HepG2 (cell line): Measurements from ENCODE around the gene KCNK6. TPM values are rescaled to one million over a fixed set of nuclear protein-coding genes. Genes with fewer than 3 reads are reported as not detected.

Source experiments
- ATAC-seq: fragments of 200-7000 bp; cut with Tn5 transposase; 3 replicates; pipeline ENCODE4 v1.9.1; 2020; ENCODE audit warnings: mild to moderate bottlenecking, moderate library complexity
- BruUV-seq: library from RNA; stranded (reverse); fragments of 400-500 nt; replicated peaks from 2 replicates; lab custom pipeline; 2021; lab: Mats Ljungman, UMichigan
- CTCF ChIA-PET: fragments of 300-600 bp; formaldehyde crosslinking; extraction: SDS; loops from one replicate; lab custom pipeline; 2021; ENCODE audit warnings: low total read pairs, inconsistent platforms, low intra/inter-chr PET ratio; lab: Yijun Ruan, JAX
- POLR2A ChIA-PET: fragments of 350-600 bp; sonication (Branson Sonifier 250); formaldehyde crosslinking; loops from one replicate; lab custom pipeline; 2020; ENCODE audit warnings: antibody characterized with exemption, inconsistent platforms; lab: Yijun Ruan, JAX
- DNase-seq: peaks from one replicate; pipeline ENCODE4 v3.0.0-alpha.2; 2015; ENCODE audit warnings: low spot score
- FAIRE-seq: peaks from 3 replicates; lab custom pipeline; 2011; peaks lifted over from hg19 to GRCh38; lab: Jason Lieb, UNC
- H2AFZ ChIP-seq: one replicate; pipeline ENCODE4 v1.6.1; 2011; ENCODE audit warnings: low read length, inconsistent platforms
- H3K27ac ChIP-seq: fragments of 300-600 bp; 3 replicates; pipeline ENCODE4 v1.8.0; 2011; ENCODE audit warnings: mixed run types, mild to moderate bottlenecking, mixed read lengths, low read length, inconsistent platforms; ENCODE audit not compliant: insufficient read depth; ENCODE audit errors: extremely low read length
- H3K27me3 ChIP-seq, 2 experiments: fragments of 200-600 bp in 1 of 2; 2 replicates in 1 of 2; 3 replicates in 1 of 2; pipeline versions ENCODE4 v1.6.0 to v1.8.0; 2011; ENCODE audit warnings: low read length in 2 of 2, mild to moderate bottlenecking in 2 of 2, moderate library complexity in 2 of 2, inconsistent platforms in 1 of 2; ENCODE audit not compliant: insufficient read depth in 2 of 2, control insufficient read depth in 1 of 2
- H3K36me3 ChIP-seq, 2 experiments: fragments of 200-600 bp in 1 of 2; replicated peaks in 1 of 2; 2 replicates in 1 of 2; 3 replicates in 1 of 2; pipeline versions ENCODE4 v1.5.1 to v1.8.0; 2011; ENCODE audit warnings: low read length in 2 of 2, inconsistent platforms in 1 of 2; ENCODE audit not compliant: insufficient read depth in 2 of 2, control insufficient read depth in 1 of 2
- H3K4me1 ChIP-seq: 2 replicates; pipeline ENCODE4 v1.5.1; 2012; ENCODE audit warnings: low read length, inconsistent platforms; ENCODE audit not compliant: insufficient read depth
- H3K4me2 ChIP-seq: 2 replicates; pipeline ENCODE4 v1.6.0; 2011; ENCODE audit warnings: low read depth, low read length, inconsistent platforms
- H3K4me3 ChIP-seq, 3 experiments: fragments of 200-600 bp in 1 of 3; sonication (generic), shearing (Covaris generic) in 1 of 3; replicated peaks in 1 of 3; 2 replicates each; pipeline ENCODE4 v1.5.1; 2011 to 2016; ENCODE audit warnings: low read length in 3 of 3, inconsistent platforms in 2 of 3, low read depth in 2 of 3, mild to moderate bottlenecking in 2 of 3, control low read depth in 1 of 3, mixed read lengths in 1 of 3; ENCODE audit not compliant: insufficient read depth in 1 of 3
- H3K79me2 ChIP-seq: one replicate; pipeline ENCODE4 v1.6.1; 2011; ENCODE audit warnings: low read length, inconsistent platforms; ENCODE audit not compliant: insufficient read depth
- H3K9ac ChIP-seq: 2 replicates; pipeline ENCODE4 v1.6.0; 2011; ENCODE audit warnings: mild to moderate bottlenecking, low read depth, low read length, inconsistent platforms; ENCODE audit not compliant: insufficient read depth
- H3K9me3 ChIP-seq: 2 replicates; pipeline ENCODE4 v1.5.1; 2012; ENCODE audit warnings: mild to moderate bottlenecking, low read length
- H4K20me1 ChIP-seq: 2 replicates; pipeline ENCODE4 v1.6.0; 2011; ENCODE audit warnings: inconsistent platforms, mild to moderate bottlenecking, low read length, moderate library complexity; ENCODE audit not compliant: insufficient read depth
- BRCA1 ChIP-seq: sonication (generic); formaldehyde crosslinking; IDR thresholded peaks from 2 replicates; pipeline ENCODE4 v1.4.0; 2020; ENCODE audit warnings: missing genetic modification reagents
- CBX5 ChIP-seq: sonication (generic); formaldehyde crosslinking; IDR thresholded peaks from 2 replicates; pipeline ENCODE4 v1.4.0; 2020; ENCODE audit warnings: missing genetic modification reagents, borderline replicate concordance
- CEBPG ChIP-seq: IDR thresholded peaks from 2 replicates; pipeline ENCODE4 v1.6.1; 2016
- HMGA1 ChIP-seq: sonication (generic); formaldehyde crosslinking; conservative IDR thresholded peaks from 2 replicates; pipeline ENCODE4 v1.4.0; 2020; ENCODE audit warnings: missing genetic modification reagents
- JUN ChIP-seq: sonication (generic); formaldehyde crosslinking; IDR thresholded peaks from 2 replicates; pipeline ENCODE4 v1.4.0; 2020; ENCODE audit warnings: mild to moderate bottlenecking, missing genetic modification reagents
- NFYC ChIP-seq: IDR thresholded peaks from 2 replicates; pipeline ENCODE4 v1.6.1; 2016; ENCODE audit warnings: missing genetic modification reagents, missing compliant biosample characterization
- PRDM10 ChIP-seq: sonication (generic); formaldehyde crosslinking; IDR thresholded peaks from 2 replicates; pipeline ENCODE4 v1.4.0; 2020; ENCODE audit warnings: low read depth, missing genetic modification reagents
- REST ChIP-seq, 2 experiments: IDR thresholded peaks; 2 replicates each; pipeline ENCODE4 v1.6.1; 2011 to 2012; ENCODE audit warnings: low read length in 2 of 2, borderline replicate concordance in 1 of 2, low read depth in 1 of 2, mild to moderate bottlenecking in 1 of 2, moderate library complexity in 1 of 2
- SOX13 ChIP-seq, 3 experiments: fragments of 450-650 bp in 1 of 3; sonication (generic) in 1 of 3; formaldehyde crosslinking in 1 of 3; IDR thresholded peaks in 2 of 3; conservative IDR thresholded peaks in 1 of 3; 2 replicates each; pipeline versions ENCODE4 v1.5.0 to v1.6.1; 2016 to 2020; ENCODE audit warnings: antibody characterized with exemption in 1 of 3, mild to moderate bottlenecking in 1 of 3, missing compliant biosample characterization in 1 of 3, missing genetic modification reagents in 1 of 3, moderate library complexity in 1 of 3
- TCF12 ChIP-seq, 2 experiments: fragments of 450-650 bp in 1 of 2; sonication (generic) in 1 of 2; formaldehyde crosslinking in 1 of 2; IDR thresholded peaks; 2 replicates each; pipeline versions ENCODE4 v1.6.1 to v1.8.0; 2017 to 2022; ENCODE audit warnings: antibody characterized with exemption in 1 of 2, mild to moderate bottlenecking in 1 of 2, missing genetic modification reagents in 1 of 2, moderate library complexity in 1 of 2
- ZBTB7A ChIP-seq: sonication (generic); formaldehyde crosslinking; IDR thresholded peaks from 2 replicates; pipeline ENCODE4 v1.8.0; 2022; ENCODE audit warnings: mild to moderate bottlenecking, missing genetic modification reagents
- ZNF883 ChIP-seq: sonication (generic); formaldehyde crosslinking; IDR thresholded peaks from 2 replicates; pipeline ENCODE4 v1.5.1; 2020; ENCODE audit warnings: mild to moderate bottlenecking, missing genetic modification reagents; ENCODE audit errors: not compliant biosample characterization
- ZZZ3 ChIP-seq: sonication (generic); formaldehyde crosslinking; IDR thresholded peaks from 2 replicates; pipeline ENCODE4 v1.4.0; 2020; ENCODE audit warnings: missing genetic modification reagents, mild to moderate bottlenecking, borderline replicate concordance
- WGBS: methylation state at CpG from one replicate; pipeline ENCODE4 v1.1.6; 2017; ENCODE audit warnings: low lambda C conversion rate; 5-methylcytosine and 5-hydroxymethylcytosine counted together
- in situ Hi-C: cut with HindIII; loops from 2 replicates; pipeline ENCODE4 v1.10.0; 2017; ENCODE audit warnings: low pct_unique_long_range_greater_than_20kb; ENCODE audit not compliant: extremely low pct_ligation_motif_present
- intact Hi-C: fragments of 100-400 bp; cut with micrococcal nuclease; formaldehyde crosslinking; loops from one replicate; pipeline ENCODE4 v1.10.0; 2022; ENCODE audit not compliant: unreplicated experiment
- polyA plus RNA-seq, 8 experiments: library from polyadenylated mRNA; depleted of rRNA in 3 of 8; stranded (reverse) in 7 of 8; unstranded in 1 of 8; fragments of >200 nt; fragmentation: Illumina TruSeq in 4 of 8; extraction: Trizol in 4 of 8; gene quantifications; 2 replicates each; pipeline versions ENCODE4 v1.2.1 to v1.2.3, GENCODE V29; 2011 to 2016; ENCODE audit warnings: low read depth in 4 of 8, missing spikeins in 1 of 8, mixed read lengths in 1 of 8; ENCODE audit not compliant: insufficient read depth in 1 of 8
- total RNA-seq, 5 experiments: library from RNA; depleted of rRNA; stranded (reverse); fragments of >200 nt; fragmentation: Illumina TruSeq; extraction: Trizol; gene quantifications; 2 replicates each; pipeline ENCODE4 v1.2.3, GENCODE V29; 2016; ENCODE audit warnings: low read depth in 1 of 5

The KCNK6 gene
- total and polyA plus RNA-seq, 2 of the 13 experiments (the other 11 are each of a cell fraction or from before 2014, with no cell fraction given), result 0.03 TPM; not detected in 1

GRCh38 chr19:38376576-38376975 lies 56.9 kb downstream of the KCNK6 start:
- Histone ChIP-seq H3K4me2 (peak overlapping the region; percentile 86), H3K9ac (no peak overlapping the region), H3K36me3 (peaks cover 15 to 34% of the 10 kb centered on the region in 2 experiments), H3K4me3 (0 out of 6 replicates have a peak overlapping the region, but pooled peaks of 1 of the 3 experiments have one; percentile 92), H3K9me3 (no peaks in the 10 kb centered on the region), H3K79me2 (peaks cover 22% of the 10 kb centered on the region), H2AFZ (no peak overlapping the region), H3K27ac (no peak overlapping the region), H3K4me1 (peaks cover 22% of the 10 kb centered on the region), H3K27me3 (no peaks in the 10 kb centered on the region; a peak in 1 of 5 replicates), H4K20me1 (peaks cover 2% of the 10 kb centered on the region; the same call in 1 of the 2 replicates)
- ATAC-seq (no peak), FAIRE-seq (no peak), DNase-seq (no peak)
- ChIA-PET CTCF (no interaction called here), POLR2A (interaction anchor here (1.1 to 3.3 kb wide), 2 partner anchors 11 to 26 kb away, joined by 5 to 30 read pairs; partner anchors contain the start of genes FAM98C and GGN)
- in situ Hi-C loops, result no loop called here
- BruUV-seq, result no TSS peak
- intact Hi-C loops, result no loop called here
- TF ChIP-seq SOX13 (IDR thresholded peaks at IDR 0.05) (no peak), SOX13 (CRISPR knock-in tag; conservative IDR thresholded peaks at IDR 0.05 in 1 of 2, IDR thresholded peaks at IDR 0.05 in 1 of 2) (no peak), NFYC (CRISPR knock-in tag) (no peak), REST (IDR thresholded peaks at IDR 0.05; ENCODE audit: borderline replicate concordance in 1 of 2, low read depth in 1 of 2, low read length in 2 of 2) (no peak), CEBPG (CRISPR knock-in tag) (no peak), PRDM10 (CRISPR knock-in tag) (no peak), ZNF883 (CRISPR knock-in tag) (no peak), TCF12 (IDR thresholded peaks at IDR 0.05) (no peak), TCF12 (CRISPR knock-in tag; IDR thresholded peaks at IDR 0.05) (no peak), HMGA1 (CRISPR knock-in tag) (no peak), ZZZ3 (CRISPR knock-in tag) (no peak), CBX5 (no peak), JUN (no peak), BRCA1 (CRISPR knock-in tag) (no peak), ZBTB7A (CRISPR knock-in tag) (no peak)
- WGBS, result 100% methylated on average over 3 of the region's 3 CpGs
